NCI-H2227 treated with DMSO at 0.1 percent for 48 hours (cell line): ENCODE data around the gene KIRREL3.
"Not testable (repeated sequence)": the region's sequence is repeated elsewhere in the genome, so short reads cannot be mapped to it uniquely, and the experiment has no call there.

Experiments used
- DNase-seq: peaks from one replicate; lab custom pipeline; 2025; lab: John Stamatoyannopoulos, UW

The KIRREL3 gene

DNA sequence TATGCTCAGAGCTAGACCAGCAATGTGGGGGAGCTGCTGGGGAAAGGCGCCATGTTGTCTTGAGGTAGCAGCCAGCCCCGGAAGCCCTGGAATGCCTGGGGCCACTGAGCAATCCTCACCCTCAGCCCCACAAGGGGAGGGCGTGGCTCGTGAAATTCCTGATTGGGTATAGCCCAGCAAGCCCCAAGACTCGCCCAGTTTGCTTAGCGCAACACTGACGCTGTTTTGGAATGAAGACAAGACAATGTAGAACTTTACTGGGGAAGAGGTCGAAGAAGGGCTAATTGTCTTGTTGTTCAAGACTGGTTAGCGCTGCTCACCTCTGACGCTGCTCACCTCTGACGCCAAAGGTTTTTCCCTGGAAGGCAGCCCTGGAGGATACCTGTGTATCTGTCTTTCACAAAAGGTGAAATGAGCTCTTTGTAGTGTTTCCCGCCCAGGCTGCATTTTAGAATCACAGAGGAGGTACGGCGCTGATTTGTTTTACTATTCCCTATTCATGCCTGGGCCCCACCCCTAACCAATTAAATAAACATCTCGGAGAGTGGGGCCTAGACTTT is 597.5 kb downstream of the KIRREL3 start:
- DNase-seq, result no peak

DNA sequence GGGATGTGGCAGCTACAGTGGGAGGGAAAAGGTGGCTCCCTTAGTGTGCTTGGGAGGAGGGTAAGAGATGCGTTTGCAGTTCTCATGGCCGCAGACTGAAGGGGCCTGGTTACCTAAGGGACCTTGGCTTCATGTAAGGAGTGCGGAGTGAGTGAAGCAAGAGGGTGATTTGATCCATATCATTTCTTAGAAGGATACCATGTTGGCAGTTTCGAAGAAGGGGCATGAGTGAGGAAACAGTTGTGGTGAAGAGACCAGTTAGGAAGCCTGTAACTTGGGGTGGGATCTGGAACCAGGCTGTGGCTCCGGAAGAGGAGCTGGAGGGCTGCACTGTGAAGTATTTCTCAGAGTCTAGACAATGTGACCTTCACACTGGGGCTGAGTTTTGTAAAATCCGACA is 600.1 kb downstream of the KIRREL3 start:
- no peak for DNase-seq

GRCh38 chr11:126400019-126400418 is 600.6 kb downstream of the KIRREL3 start:
- DNase-seq, result no peak

- DNase-seq, result no peak
These were observed 601.8 kb downstream of the KIRREL3 start for GRCh38 chr11:126398721-126399120.

GRCh38 chr11:126398296-126398695 is 602.3 kb downstream of the KIRREL3 start:
- no peak for DNase-seq

GRCh38 chr11:126396965-126397364 is 603.6 kb downstream of the KIRREL3 start:
- DNase-seq, result no peak

DNA sequence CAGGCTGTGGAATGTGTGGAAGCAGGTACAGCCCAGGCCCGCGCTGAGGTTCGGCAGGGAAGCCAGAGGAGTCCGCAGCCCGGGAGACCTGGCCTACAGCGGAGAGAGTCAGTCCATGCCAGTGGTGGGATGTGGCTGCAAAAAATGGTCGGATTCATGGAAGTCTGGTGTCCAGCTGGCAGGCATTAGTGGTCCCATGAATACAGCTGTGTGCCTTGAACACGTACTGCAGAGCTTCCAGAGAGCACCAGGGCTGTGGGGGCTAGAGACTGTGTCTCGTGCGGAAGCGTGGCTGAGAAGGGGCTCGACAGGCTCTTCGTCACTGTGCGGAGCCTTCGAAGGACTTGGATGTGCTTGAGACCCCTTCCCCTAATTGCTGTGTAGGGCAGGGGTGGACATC is 604.3 kb downstream of the KIRREL3 start:
- DNase-seq, result not testable (repeated sequence)

GRCh38 chr11:126395784-126396183 is 604.8 kb downstream of the KIRREL3 start:
- not testable (repeated sequence) for DNase-seq

GRCh38 chr11:126394634-126395072 is 605.9 kb downstream of the KIRREL3 start:
- DNase-seq, result not testable (repeated sequence)

GRCh38 chr11:126394036-126394435 is 606.5 kb downstream of the KIRREL3 start:
- no peak for DNase-seq

DNA sequence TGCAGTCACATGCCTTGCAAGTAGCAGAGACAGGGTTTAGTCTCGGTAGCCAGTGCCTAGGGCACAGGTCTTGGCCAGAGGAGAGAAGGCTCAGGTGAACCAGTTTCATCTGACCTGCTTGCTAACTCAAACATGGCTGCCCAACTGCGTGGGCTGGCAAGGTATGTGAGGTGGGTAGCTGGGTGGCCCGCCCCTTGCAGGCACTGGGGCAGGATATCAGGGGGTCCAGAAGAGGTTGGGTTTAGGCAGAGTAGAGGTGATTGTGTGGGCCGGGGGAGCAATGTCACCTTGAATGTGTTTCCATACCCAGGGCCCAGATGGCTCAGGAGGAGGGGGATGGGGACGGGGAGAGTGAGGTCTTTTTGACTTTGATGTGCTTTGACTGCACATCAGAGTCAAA is 607.4 kb downstream of the KIRREL3 start:
- no peak for DNase-seq

DNA sequence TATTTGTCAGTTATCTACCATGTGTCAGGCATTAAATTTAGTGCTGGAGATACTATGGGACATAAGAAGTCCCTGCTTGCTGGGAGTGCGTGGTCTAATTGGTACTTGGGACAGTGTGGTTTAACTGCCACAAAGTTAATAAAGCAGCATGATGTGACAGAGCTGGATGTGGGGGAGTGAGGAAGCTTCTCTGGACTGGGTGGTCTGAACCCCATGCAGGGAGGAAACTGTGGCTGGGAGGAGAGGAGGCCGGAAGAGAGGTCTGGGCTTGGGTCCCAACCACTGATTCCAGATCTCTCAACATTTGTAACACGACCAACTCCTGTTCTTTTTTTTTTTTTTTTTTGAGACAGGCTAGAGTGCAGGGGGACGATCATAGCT is 607.9 kb downstream of the KIRREL3 start:
- no peak for DNase-seq

- DNase-seq, result no peak
These were observed 608.5 kb downstream of the KIRREL3 start for GRCh38 chr11:126391970-126392632.

DNA sequence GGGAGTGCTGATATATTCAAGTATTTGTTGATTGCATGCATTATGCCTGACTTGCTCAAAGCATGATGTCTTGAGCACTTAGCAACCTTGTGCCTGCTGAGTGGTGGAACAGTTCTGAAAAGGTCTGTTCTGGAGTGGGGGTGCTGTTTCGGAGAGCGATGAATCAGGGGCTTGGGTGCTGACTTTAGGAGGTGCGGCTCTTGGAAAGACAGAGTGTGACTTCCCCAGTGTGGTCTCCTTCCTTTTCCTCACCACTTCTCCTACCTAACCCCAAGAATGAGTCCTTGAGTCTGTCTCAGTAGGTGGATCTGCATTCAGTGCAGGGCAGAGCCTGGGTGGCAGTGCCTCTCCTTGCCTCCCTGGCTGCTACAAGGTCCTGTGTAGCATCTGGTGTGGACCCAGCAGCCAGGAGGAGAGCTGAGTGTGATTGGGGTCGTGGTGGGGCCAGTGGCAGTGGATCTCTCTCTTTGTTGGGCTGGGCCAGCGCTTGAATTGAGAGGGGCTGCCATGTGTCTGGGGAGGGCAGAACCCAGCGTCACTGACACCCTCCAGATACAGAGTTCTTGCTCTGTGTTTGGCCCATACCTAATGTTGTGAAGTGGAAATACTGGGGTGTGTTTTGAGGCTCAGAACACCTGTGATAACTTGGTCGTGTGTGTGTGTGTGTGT is 609.1 kb downstream of the KIRREL3 start:
- DNase-seq, result no peak

- no peak for DNase-seq
These were observed 610.2 kb downstream of the KIRREL3 start for GRCh38 chr11:126390272-126390867.

- no peak for DNase-seq
These were observed 612.7 kb downstream of the KIRREL3 start for GRCh38 chr11:126387857-126388256.

DNA sequence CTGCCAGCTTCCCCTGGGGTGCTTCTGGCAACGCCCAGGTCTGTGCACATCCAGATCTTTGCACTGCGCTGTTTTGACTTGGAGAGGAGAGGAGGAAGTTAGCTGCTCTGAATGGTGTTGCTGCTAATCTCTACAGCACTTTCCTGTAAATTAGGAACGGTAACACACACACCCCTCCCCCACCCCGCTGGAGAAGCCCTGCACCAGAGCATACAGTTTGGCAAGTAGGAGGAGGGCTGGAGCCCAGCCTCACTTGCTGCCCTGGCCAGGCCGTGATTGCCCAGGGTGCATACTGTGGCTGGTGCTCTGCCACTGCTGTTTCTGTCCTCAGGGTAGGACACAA is 613.9 kb downstream of the KIRREL3 start:
- not testable (repeated sequence) for DNase-seq

GRCh38 chr11:126385991-126386728 is 614.4 kb downstream of the KIRREL3 start:
- DNase-seq, result no peak

- no peak for DNase-seq
These were observed 616.0 kb downstream of the KIRREL3 start for GRCh38 chr11:126384449-126385070.

GRCh38 chr11:126383339-126384335 is 616.9 kb downstream of the KIRREL3 start:
- DNase-seq, result no peak

DNA sequence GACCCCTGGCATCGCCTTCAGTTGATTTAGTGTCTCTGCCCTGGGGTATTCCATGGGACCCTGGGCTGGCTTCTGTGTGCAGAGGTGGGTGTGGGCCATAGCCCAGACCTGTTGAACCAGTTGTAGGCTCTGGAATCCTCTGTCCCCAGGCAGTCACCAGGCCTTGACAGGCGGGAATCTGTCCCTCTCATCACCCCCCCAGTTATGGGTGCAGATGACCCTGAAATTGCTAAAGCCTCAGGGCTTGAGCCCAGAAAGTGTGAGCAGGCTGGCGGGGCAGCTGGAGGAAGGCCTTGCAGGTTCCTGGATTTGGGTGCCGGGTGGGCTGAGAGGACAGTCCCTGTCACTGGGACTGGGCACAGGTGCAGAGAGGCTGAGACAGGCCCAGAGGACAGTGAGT is 617.9 kb downstream of the KIRREL3 start:
- DNase-seq, result not testable (repeated sequence)
